HL-60 (cell line): ENCODE measurements around the gene KCNQ1OT1.

Experiments
- DNase-seq, 2 experiments: peaks; one replicate each; pipeline ENCODE4 v3.0.0-alpha.2; 2010 to 2020; ENCODE audit warnings: low read depth in 1 of 2, low spot score in 1 of 2
- H3K27ac ChIP-seq: fragments of 250-450 bp; sonication (Bioruptor Pico); replicated peaks from 2 replicates; pipeline ENCODE4 v1.5.1; 2020; ENCODE audit warnings: mild to moderate bottlenecking, moderate library complexity
- H3K27me3 ChIP-seq: fragments of 250-450 bp; sonication (Bioruptor Pico); 2 replicates; pipeline ENCODE4 v1.5.1; 2021; ENCODE audit warnings: mild to moderate bottlenecking, moderate library complexity; ENCODE audit not compliant: insufficient read depth, poor library complexity, severe bottlenecking
- H3K4me3 ChIP-seq: replicated peaks from 2 replicates; pipeline ENCODE4 v1.5.1; 2011; ENCODE audit warnings: mild to moderate bottlenecking, control low read depth, low read length; ENCODE audit not compliant: insufficient read depth
- GABPA ChIP-seq: IDR thresholded peaks from 2 replicates; pipeline ENCODE4 v1.6.1; 2012; ENCODE audit warnings: low read depth
- POLR2AphosphoS5 ChIP-seq: IDR thresholded peaks from 2 replicates; pipeline ENCODE4 v1.6.1; 2012; ENCODE audit warnings: low read depth
- SPI1 ChIP-seq: IDR thresholded peaks from 2 replicates; pipeline ENCODE4 v1.6.1; 2012; ENCODE audit warnings: low read depth, mild to moderate bottlenecking, borderline replicate concordance
- TF ChIP-seq, protein P1 (sequence below): IDR thresholded peaks from one replicate; pipeline ENCODE4 v1.5.1; 2011; ENCODE audit warnings: low read length, control low read depth, inconsistent platforms; ENCODE audit not compliant: insufficient read depth
- TF ChIP-seq, protein P2 (sequence below): IDR thresholded peaks from 2 replicates; pipeline ENCODE4 v1.6.1; 2012; ENCODE audit warnings: low read depth; ENCODE audit not compliant: insufficient replicate concordance

KCNQ1OT1 gene

DNA sequence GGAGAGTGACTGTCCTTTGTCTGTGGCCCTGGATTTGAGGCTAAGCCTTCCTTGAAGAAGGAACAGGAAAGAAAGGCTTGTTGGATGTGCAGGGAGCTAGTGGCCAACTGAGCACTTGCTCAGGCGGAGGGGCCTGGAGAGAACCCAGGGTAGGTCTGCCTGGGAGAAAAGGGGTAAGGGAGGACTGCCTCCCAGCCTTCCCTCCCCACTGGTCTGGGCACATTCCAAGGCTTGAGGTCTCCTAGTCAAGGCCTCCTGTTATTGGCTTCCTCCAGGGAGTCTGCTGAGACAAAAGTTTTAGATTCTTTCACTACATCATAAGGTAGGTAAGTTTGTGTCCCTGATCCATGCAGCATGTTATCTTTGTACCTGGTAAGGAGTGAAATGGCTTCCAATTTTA, 15.2 kb downstream of the KCNQ1OT1 start:
- no peak for DNase-seq
- H3K27me3 ChIP-seq, result no peaks in the 10 kb centered on the region
- no peak overlapping the region for H3K27ac ChIP-seq
- H3K4me3 ChIP-seq, result no peak overlapping the region
- TF ChIP-seq, protein P1, sequence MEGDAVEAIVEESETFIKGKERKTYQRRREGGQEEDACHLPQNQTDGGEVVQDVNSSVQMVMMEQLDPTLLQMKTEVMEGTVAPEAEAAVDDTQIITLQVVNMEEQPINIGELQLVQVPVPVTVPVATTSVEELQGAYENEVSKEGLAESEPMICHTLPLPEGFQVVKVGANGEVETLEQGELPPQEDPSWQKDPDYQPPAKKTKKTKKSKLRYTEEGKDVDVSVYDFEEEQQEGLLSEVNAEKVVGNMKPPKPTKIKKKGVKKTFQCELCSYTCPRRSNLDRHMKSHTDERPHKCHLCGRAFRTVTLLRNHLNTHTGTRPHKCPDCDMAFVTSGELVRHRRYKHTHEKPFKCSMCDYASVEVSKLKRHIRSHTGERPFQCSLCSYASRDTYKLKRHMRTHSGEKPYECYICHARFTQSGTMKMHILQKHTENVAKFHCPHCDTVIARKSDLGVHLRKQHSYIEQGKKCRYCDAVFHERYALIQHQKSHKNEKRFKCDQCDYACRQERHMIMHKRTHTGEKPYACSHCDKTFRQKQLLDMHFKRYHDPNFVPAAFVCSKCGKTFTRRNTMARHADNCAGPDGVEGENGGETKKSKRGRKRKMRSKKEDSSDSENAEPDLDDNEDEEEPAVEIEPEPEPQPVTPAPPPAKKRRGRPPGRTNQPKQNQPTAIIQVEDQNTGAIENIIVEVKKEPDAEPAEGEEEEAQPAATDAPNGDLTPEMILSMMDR, result no peak
- TF ChIP-seq POLR2AphosphoS5 (no peak), GABPA (no peak), SPI1 (no peak)
- TF ChIP-seq, protein P2, sequence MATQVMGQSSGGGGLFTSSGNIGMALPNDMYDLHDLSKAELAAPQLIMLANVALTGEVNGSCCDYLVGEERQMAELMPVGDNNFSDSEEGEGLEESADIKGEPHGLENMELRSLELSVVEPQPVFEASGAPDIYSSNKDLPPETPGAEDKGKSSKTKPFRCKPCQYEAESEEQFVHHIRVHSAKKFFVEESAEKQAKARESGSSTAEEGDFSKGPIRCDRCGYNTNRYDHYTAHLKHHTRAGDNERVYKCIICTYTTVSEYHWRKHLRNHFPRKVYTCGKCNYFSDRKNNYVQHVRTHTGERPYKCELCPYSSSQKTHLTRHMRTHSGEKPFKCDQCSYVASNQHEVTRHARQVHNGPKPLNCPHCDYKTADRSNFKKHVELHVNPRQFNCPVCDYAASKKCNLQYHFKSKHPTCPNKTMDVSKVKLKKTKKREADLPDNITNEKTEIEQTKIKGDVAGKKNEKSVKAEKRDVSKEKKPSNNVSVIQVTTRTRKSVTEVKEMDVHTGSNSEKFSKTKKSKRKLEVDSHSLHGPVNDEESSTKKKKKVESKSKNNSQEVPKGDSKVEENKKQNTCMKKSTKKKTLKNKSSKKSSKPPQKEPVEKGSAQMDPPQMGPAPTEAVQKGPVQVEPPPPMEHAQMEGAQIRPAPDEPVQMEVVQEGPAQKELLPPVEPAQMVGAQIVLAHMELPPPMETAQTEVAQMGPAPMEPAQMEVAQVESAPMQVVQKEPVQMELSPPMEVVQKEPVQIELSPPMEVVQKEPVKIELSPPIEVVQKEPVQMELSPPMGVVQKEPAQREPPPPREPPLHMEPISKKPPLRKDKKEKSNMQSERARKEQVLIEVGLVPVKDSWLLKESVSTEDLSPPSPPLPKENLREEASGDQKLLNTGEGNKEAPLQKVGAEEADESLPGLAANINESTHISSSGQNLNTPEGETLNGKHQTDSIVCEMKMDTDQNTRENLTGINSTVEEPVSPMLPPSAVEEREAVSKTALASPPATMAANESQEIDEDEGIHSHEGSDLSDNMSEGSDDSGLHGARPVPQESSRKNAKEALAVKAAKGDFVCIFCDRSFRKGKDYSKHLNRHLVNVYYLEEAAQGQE, result no peak

DNA sequence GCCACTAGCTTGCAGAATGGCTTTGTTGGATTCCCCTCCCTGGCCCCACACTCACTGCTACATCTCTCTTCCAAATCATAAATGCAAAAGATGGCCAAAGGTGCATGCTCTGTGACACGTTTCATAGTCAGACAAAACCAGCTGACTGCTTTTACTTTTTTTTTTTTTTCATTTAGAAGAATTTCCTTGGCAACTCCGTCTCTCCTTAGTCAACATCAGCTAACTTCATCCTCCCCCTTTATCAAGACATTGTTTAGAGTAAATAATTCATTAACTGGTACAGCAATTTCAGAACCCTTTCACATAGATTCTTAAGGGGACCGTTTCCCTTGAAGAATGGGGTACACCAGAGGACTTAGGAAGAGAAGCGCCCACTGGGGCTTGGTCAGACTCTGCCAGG, 16.0 kb downstream of the KCNQ1OT1 start:
- TF ChIP-seq, protein P1, result no peak
- TF ChIP-seq SPI1, result no peak
- no peak for TF ChIP-seq POLR2AphosphoS5
- TF ChIP-seq, protein P2, result no peak
- no peak for TF ChIP-seq GABPA
- Histone ChIP-seq H3K4me3 (no peak overlapping the region), H3K27me3 (no peaks in the 10 kb centered on the region), H3K27ac (no peak overlapping the region)
- DNase-seq, result no peak

DNA sequence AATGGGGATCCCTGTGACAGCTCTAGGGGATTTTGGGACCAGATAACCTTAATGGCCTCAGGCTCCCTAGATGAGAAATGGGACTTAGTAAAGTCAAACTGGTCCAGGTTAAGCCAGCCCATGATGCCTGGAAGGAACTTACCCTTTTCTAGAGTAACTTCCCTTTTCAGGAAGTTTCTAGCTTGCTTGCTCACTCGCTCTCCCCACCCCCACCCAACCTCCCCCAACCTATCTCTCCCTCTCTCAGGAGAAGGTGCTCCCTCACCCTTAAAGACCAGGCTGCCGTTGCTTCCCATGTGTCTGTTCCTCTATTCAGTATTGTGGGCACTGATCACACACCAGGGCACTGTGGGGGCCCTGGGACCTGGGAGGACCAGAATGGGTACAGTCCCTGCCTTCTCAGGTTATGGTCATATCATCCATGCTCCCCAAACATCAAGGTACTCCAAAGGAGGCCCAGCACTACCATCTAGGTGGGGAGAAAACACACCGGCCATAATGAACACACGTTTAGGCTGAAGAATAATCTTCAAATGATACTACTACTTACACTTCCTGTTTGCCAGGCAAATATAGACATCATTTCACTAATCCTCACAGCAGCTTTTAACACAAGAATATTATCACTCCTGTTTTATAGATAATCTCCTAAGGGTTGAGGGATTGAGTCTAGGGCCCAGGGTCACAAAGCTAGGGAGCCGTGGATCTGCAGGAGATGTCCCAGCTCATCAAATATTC, 18.2 kb downstream of the KCNQ1OT1 start:
- Histone ChIP-seq H3K27me3 (no peaks in the 10 kb centered on the region), H3K4me3 (no peak overlapping the region), H3K27ac (no peak overlapping the region)
- TF ChIP-seq, protein P1, result no peak
- TF ChIP-seq SPI1, result peak; percentile 63; the same call in 1 of the 2 replicates
- peak in 1 of 2 experiments; percentile 56 for DNase-seq
